GM15510 (cell line): Measurements from ENCODE around the gene NRP2.

Experiments
- POLR2A ChIP-seq: IDR thresholded peaks from 3 replicates; pipeline ENCODE4 v1.6.1; 2011; ENCODE audit warnings: borderline replicate concordance; ENCODE audit not compliant: insufficient read length; ENCODE audit errors: extremely low read depth

NRP2 gene

GRCh38 chr2:205682239-205682970 lies at the start of gene NRP2:
Gene NRP2 (plus strand): TSS chr2:205682501. CDS start chr2:205683291, 790 bp downstream.
- TF ChIP-seq POLR2A = no peak

GRCh38 chr2:205633994-205634393 lies 48.3 kb upstream of the NRP2 start:
- no peak for TF ChIP-seq POLR2A

GRCh38 chr2:205636549-205637319 lies 45.6 kb upstream of the NRP2 start:
- no peak for TF ChIP-seq POLR2A

- TF ChIP-seq POLR2A = no peak
Observed at GRCh38 chr2:205637320-205637602, 45.0 kb upstream of the NRP2 start.

- TF ChIP-seq POLR2A = no peak
Observed at GRCh38 chr2:205637779-205638503, 44.4 kb upstream of the NRP2 start.

- no peak for TF ChIP-seq POLR2A
Observed at GRCh38 chr2:205640716-205641115, 41.6 kb upstream of the NRP2 start.

- no peak for TF ChIP-seq POLR2A
Observed at GRCh38 chr2:205642599-205643356, 39.5 kb upstream of the NRP2 start.

- no peak for TF ChIP-seq POLR2A
Observed at GRCh38 chr2:205643391-205643885, 38.9 kb upstream of the NRP2 start.

- no peak for TF ChIP-seq POLR2A
Observed at GRCh38 chr2:205644018-205644417, 38.3 kb upstream of the NRP2 start.

GRCh38 chr2:205646680-205647079 lies 35.6 kb upstream of the NRP2 start:
- TF ChIP-seq POLR2A = no peak

- no peak for TF ChIP-seq POLR2A
Observed at GRCh38 chr2:205650450-205650849, 31.9 kb upstream of the NRP2 start.

- no peak for TF ChIP-seq POLR2A
Observed at GRCh38 chr2:205650931-205651330, 31.4 kb upstream of the NRP2 start.

GRCh38 chr2:205651719-205652118 lies 30.6 kb upstream of the NRP2 start:
- no peak for TF ChIP-seq POLR2A

GRCh38 chr2:205654878-205655605 lies 27.3 kb upstream of the NRP2 start:
- no peak for TF ChIP-seq POLR2A

GRCh38 chr2:205655779-205656456 lies 26.4 kb upstream of the NRP2 start:
- TF ChIP-seq POLR2A = no peak
